ENCODE data around the gene ITGAE. TPM values are rescaled to one million over a fixed set of nuclear protein-coding genes. Genes with fewer than 3 reads are reported as not detected.

ITGAE gene
- polyA plus RNA-seq, 3 donors = 66.6 to 102 (median 78.8) TPM

GRCh38 chr17:3679531-3680126, 121.4 kb downstream of the ITGAE start:
- no peaks in the 10 kb centered on the region for H3K36me3 ChIP-seq (replicated peaks in 1 of 2; ENCODE audit: control insufficient read depth in 1 of 2, insufficient read depth in 2 of 2, low read length in 2 of 2)
- H2AFZ ChIP-seq (ENCODE audit: insufficient read depth, low read depth, low read length, poor library complexity, severe bottlenecking) = peak overlapping the region; percentile 26
- peak overlapping the region in 1 of 2 donors; percentile 21 for H3K4me3 Mint-ChIP-seq
- TF ChIP-seq CTCF (IDR thresholded peaks at IDR 0.05) = no peak
- no peaks in the 10 kb centered on the region for H3K9me3 ChIP-seq (replicated peaks in 1 of 2; ENCODE audit: control insufficient read depth in 1 of 2, insufficient read depth in 1 of 2, low read length in 2 of 2)
- DNase-seq = no peak
- no peaks in the 10 kb centered on the region for H4K20me1 ChIP-seq (ENCODE audit: insufficient read depth, low read length)
- no peak overlapping the region for H3K9ac ChIP-seq (ENCODE audit: insufficient read depth, low read length, poor library complexity, severe bottlenecking)
- no peaks in the 10 kb centered on the region for H3K79me2 ChIP-seq (ENCODE audit: insufficient read depth, low read length)
- no peak overlapping the region for H3K27ac Mint-ChIP-seq
- H3K27me3 Mint-ChIP-seq (ENCODE audit: low read depth in 3 of 3) = peaks cover 3 to 12% (median 7%) of the 10 kb centered on the region in 3 donors
- intact Hi-C loops (cut with micrococcal nuclease) = loop anchor here (5.0 kb wide), 2 partner anchors 43 to 148 kb away; partner anchors contain the start of gene HASPIN (in 2 of the 2)
- no peak overlapping the region for H3K27ac ChIP-seq (ENCODE audit: low read depth in 1 of 2, low read length in 2 of 2)
- 58% methylated on average over 17 of the region's 20 CpGs for WGBS (ENCODE audit: insufficient coverage)
- H3K4me3 ChIP-seq (replicated peaks in 1 of 3; ENCODE audit: low read depth in 2 of 3, low read length in 3 of 3) = peak overlapping the region in 1 of 3 experiments; percentile 9
- H3K4me1 ChIP-seq (ENCODE audit: control insufficient read depth in 1 of 2, insufficient read depth in 2 of 2, low read length in 2 of 2) = peaks cover 18 to 32% of the 10 kb centered on the region in 2 donors
- H3K36me3 Mint-ChIP-seq = no peaks in the 10 kb centered on the region
- H3K4me1 Mint-ChIP-seq = peaks cover 28% of the 10 kb centered on the region
- H3K9me3 Mint-ChIP-seq = peaks cover 0 to 2% (median 0%) of the 10 kb centered on the region in 7 donors
- no peak overlapping the region for H3K4me2 ChIP-seq (replicated peaks; ENCODE audit: extremely low read depth, low read length, poor library complexity, severe bottlenecking)
- H3K27me3 ChIP-seq (ENCODE audit: control insufficient read depth in 2 of 2, insufficient read depth in 2 of 2, low read length in 2 of 2) = no peaks in the 10 kb centered on the region

- H3K4me3 Mint-ChIP-seq = no peak overlapping the region
- H3K4me1 Mint-ChIP-seq = peaks cover 28% of the 10 kb centered on the region
- intact Hi-C loops (cut with micrococcal nuclease) = no loop called here
- 73% methylated on average over 14 of the region's 27 CpGs for WGBS (ENCODE audit: insufficient coverage)
- TF ChIP-seq CTCF (IDR thresholded peaks at IDR 0.05) = no peak
- Histone ChIP-seq H3K4me3 (replicated peaks in 1 of 3; ENCODE audit: low read depth in 2 of 3, low read length in 3 of 3) (peak overlapping the region in 1 of 3 experiments; percentile 9), H3K36me3 (replicated peaks in 1 of 2; ENCODE audit: control insufficient read depth in 1 of 2, insufficient read depth in 2 of 2, low read length in 2 of 2) (no peaks in the 10 kb centered on the region), H2AFZ (ENCODE audit: insufficient read depth, low read depth, low read length, poor library complexity, severe bottlenecking) (peak overlapping the region; percentile 26), H3K27ac (ENCODE audit: low read depth in 1 of 2, low read length in 2 of 2) (no peak overlapping the region), H3K9ac (ENCODE audit: insufficient read depth, low read length, poor library complexity, severe bottlenecking) (no peak overlapping the region), H3K4me1 (ENCODE audit: control insufficient read depth in 1 of 2, insufficient read depth in 2 of 2, low read length in 2 of 2) (peaks cover 18 to 32% of the 10 kb centered on the region in 2 donors), H4K20me1 (ENCODE audit: insufficient read depth, low read length) (no peaks in the 10 kb centered on the region), H3K9me3 (replicated peaks in 1 of 2; ENCODE audit: control insufficient read depth in 1 of 2, insufficient read depth in 1 of 2, low read length in 2 of 2) (no peaks in the 10 kb centered on the region), H3K79me2 (ENCODE audit: insufficient read depth, low read length) (no peaks in the 10 kb centered on the region), H3K27me3 (ENCODE audit: control insufficient read depth in 2 of 2, insufficient read depth in 2 of 2, low read length in 2 of 2) (no peaks in the 10 kb centered on the region), H3K4me2 (replicated peaks; ENCODE audit: extremely low read depth, low read length, poor library complexity, severe bottlenecking) (no peak overlapping the region)
- no peaks in the 10 kb centered on the region for H3K36me3 Mint-ChIP-seq
- H3K27ac Mint-ChIP-seq = no peak overlapping the region
- DNase-seq = peak; percentile 25 to 55 (median 39)
- peaks cover 0 to 2% (median 0%) of the 10 kb centered on the region in 7 donors for H3K9me3 Mint-ChIP-seq
- peaks cover 2 to 7% (median 5%) of the 10 kb centered on the region in 3 donors for H3K27me3 Mint-ChIP-seq (ENCODE audit: low read depth in 3 of 3)
Observed at GRCh38 chr17:3678821-3679530, 122.0 kb downstream of the ITGAE start.
